Ovary (tissue), 9 donors: ENCODE data around the gene KRTAP4-8. TPM values are rescaled to one million over a fixed set of nuclear protein-coding genes. Genes with fewer than 3 reads are reported as not detected.
"Not testable (repeated sequence)": the region's sequence is repeated elsewhere in the genome, so short reads cannot be mapped to it uniquely, and the experiment has no call there.

Experiments
- DNase-seq, 5 donors: peaks; one replicate each; pipeline ENCODE4 v3.0.0-alpha.2; 2019 to 2020
- H3K27ac ChIP-seq, 2 donors: fragments of 200-600 bp; one replicate each; pipeline versions ENCODE4 v1.5.1 to v1.8.0; 2019 to 2022
- H3K27me3 ChIP-seq: fragments of 200-600 bp; one replicate; pipeline ENCODE4 v1.8.0; 2022
- H3K36me3 ChIP-seq: fragments of 200-600 bp; sonication (generic); one replicate; pipeline ENCODE4 v1.5.1; 2019
- H3K4me1 ChIP-seq: one replicate; pipeline ENCODE4 v1.8.1; 2013; ENCODE audit warnings: mild to moderate bottlenecking, moderate library complexity; ENCODE audit not compliant: insufficient read depth
- H3K4me3 ChIP-seq: fragments of 200-600 bp; sonication (generic); one replicate; pipeline ENCODE4 v1.5.1; 2017
- H3K9me3 ChIP-seq, 2 donors: fragments of 200-600 bp in 1 of 2; sonication (generic) in 1 of 2; one replicate each; pipeline versions ENCODE4 v1.5.1 to v1.8.1; 2013 to 2019; ENCODE audit warnings: mild to moderate bottlenecking in 1 of 2, moderate library complexity in 1 of 2
- EP300 ChIP-seq: sonication (generic); formaldehyde crosslinking; IDR thresholded peaks from one replicate; pipeline ENCODE4 v1.6.1; 2017; ENCODE audit warnings: antibody characterized with exemption
- POLR2A ChIP-seq: fragments of 450-650 bp; IDR thresholded peaks from one replicate; pipeline ENCODE4 v1.6.1; 2017; ENCODE audit warnings: antibody characterized with exemption, mild to moderate bottlenecking, moderate library complexity
- WGBS, 3 donors: extraction: QIAGEN DNeasy Blood & Tissue Kit in 1 of 3; methylation state at CpG; one replicate each; pipeline versions ENCODE4 v1.1.5 to v1.1.7; 2013 to 2017; 5-methylcytosine and 5-hydroxymethylcytosine counted together
- intact Hi-C, 4 donors: fragments of 100-400 bp; cut with DNase I; formaldehyde crosslinking; loops; one replicate each; pipeline versions ENCODE4 v1.11.0 to v1.15.1; 2022 to 2023
- polyA plus RNA-seq, 2 donors: library from polyadenylated mRNA; stranded (reverse); fragments of 200-250 nt in 1 of 2; fragments of 350-450 nt in 1 of 2; fragmentation: Illumina TruSeq in 1 of 2; extraction: RNeasy Lipid Tissue Mini Kit (QIAGEN cat#74804) in 1 of 2; gene quantifications; one replicate each; pipeline ENCODE4 v1.2.3, GENCODE V29; 2013 to 2014
- total RNA-seq, 7 donors: library from RNA; depleted of rRNA in 2 of 7; stranded (reverse); fragments of >200 nt in 2 of 7; fragmentation: NEBNext Ultra II Directional in 3 of 7; extraction: Animal tissue kit (Norgen Biotek cat#: 25700) in 3 of 7; gene quantifications; one replicate each; pipeline versions ENCODE4 v1.1.0 to v1.2.4, GENCODE V29; 2016 to 2023
- TF ChIP-seq, protein P1 (sequence below), 3 donors: fragments of 450-650 bp in 2 of 3; fragments of 200-600 bp in 1 of 3; IDR thresholded peaks; one replicate each; pipeline versions ENCODE4 v1.5.1 to v1.8.0; 2016 to 2022; ENCODE audit warnings: antibody characterized with exemption in 3 of 3, mild to moderate bottlenecking in 1 of 3
- donor health status: DM: no; HTN: no; CAD: no; lungs with moderate emphysema.
- donor health status: DM: no; HTN: no; CAD: no.
- donor health status: Bipolar disorder and iron deficiency.
- donor health status: DM: yes; HTN: yes; CAD: no.
- donor health status: DM: no; HTN: no; CAD: no.
- donor health status: DM: yes; HTN: yes; CAD: no.

KRTAP4-8 gene
- total and polyA plus RNA-seq, 9 donors = not detected

DNA sequence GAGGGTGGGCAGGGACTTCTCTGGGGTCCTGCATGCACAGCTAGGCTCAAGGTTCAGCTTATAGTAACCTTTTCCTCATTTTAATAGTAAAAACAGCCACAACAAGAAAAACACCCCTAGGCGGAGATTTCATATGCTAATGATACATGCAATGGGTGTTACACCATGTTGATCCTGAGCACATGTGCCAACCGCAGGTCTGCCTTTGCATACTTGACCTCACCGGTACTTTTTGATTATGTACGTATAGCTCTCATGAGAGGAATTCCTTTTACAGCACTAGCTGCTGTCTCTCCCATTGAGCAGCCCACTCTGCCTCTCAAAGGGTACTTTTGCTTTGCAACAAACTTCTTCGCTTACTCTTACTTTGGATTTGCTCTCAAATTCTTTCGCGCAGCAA lies 1.9 kb downstream of the KRTAP4-8 start:
- TF ChIP-seq POLR2A (no peak), EP300 (no peak)
- TF ChIP-seq, protein P1, sequence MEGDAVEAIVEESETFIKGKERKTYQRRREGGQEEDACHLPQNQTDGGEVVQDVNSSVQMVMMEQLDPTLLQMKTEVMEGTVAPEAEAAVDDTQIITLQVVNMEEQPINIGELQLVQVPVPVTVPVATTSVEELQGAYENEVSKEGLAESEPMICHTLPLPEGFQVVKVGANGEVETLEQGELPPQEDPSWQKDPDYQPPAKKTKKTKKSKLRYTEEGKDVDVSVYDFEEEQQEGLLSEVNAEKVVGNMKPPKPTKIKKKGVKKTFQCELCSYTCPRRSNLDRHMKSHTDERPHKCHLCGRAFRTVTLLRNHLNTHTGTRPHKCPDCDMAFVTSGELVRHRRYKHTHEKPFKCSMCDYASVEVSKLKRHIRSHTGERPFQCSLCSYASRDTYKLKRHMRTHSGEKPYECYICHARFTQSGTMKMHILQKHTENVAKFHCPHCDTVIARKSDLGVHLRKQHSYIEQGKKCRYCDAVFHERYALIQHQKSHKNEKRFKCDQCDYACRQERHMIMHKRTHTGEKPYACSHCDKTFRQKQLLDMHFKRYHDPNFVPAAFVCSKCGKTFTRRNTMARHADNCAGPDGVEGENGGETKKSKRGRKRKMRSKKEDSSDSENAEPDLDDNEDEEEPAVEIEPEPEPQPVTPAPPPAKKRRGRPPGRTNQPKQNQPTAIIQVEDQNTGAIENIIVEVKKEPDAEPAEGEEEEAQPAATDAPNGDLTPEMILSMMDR (IDR thresholded peaks at IDR 0.05) = no peak
- Histone ChIP-seq H3K27ac (no peak overlapping the region), H3K9me3 (no peaks in the 10 kb centered on the region), H3K27me3 (no peaks in the 10 kb centered on the region), H3K4me1 (no peaks in the 10 kb centered on the region), H3K36me3 (no peaks in the 10 kb centered on the region), H3K4me3 (no peak overlapping the region)
- 77 to 84% (median 83%) methylated on average over 7 of the region's 7 CpGs for WGBS, 3 donors
- intact Hi-C loops = no loop called here
- no peak for DNase-seq

DNA sequence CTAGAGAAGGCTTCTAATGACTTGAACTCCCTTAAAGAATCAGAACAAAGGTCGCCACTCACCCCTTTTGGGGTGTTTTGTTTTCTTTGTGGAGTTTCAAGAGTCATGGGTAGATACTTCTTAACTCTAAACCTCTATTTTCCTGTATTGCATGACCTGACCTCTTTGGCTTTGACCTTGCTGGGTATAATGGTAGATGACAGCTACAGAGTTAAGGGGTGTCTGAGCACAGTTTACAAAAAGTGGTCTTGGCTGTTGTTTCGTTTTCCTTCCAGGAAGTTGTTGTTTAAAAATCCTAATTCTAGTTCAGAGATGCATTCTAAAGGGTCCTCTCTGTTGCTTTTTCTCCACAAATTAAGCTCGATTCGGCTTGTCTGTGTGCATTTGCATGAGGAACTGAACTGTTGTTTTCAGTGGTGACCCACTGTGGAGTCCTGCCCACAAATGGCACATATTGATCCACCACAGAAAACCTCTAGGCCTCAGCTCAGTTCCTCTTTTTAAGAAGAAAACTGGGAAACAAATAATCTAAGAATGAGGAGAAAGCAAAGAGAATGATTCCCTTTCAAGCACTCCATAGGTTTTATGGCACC lies 9.1 kb downstream of the KRTAP4-8 start:
- H3K4me1 ChIP-seq, H3K27ac ChIP-seq, H3K27me3 ChIP-seq, intact Hi-C loops, DNase-seq, H3K4me3 ChIP-seq, H3K9me3 ChIP-seq, H3K36me3 ChIP-seq: not testable (repeated sequence)
- WGBS, 3 donors = 42 to 56% (median 42%) methylated on average over 4 of the region's 4 CpGs

DNA sequence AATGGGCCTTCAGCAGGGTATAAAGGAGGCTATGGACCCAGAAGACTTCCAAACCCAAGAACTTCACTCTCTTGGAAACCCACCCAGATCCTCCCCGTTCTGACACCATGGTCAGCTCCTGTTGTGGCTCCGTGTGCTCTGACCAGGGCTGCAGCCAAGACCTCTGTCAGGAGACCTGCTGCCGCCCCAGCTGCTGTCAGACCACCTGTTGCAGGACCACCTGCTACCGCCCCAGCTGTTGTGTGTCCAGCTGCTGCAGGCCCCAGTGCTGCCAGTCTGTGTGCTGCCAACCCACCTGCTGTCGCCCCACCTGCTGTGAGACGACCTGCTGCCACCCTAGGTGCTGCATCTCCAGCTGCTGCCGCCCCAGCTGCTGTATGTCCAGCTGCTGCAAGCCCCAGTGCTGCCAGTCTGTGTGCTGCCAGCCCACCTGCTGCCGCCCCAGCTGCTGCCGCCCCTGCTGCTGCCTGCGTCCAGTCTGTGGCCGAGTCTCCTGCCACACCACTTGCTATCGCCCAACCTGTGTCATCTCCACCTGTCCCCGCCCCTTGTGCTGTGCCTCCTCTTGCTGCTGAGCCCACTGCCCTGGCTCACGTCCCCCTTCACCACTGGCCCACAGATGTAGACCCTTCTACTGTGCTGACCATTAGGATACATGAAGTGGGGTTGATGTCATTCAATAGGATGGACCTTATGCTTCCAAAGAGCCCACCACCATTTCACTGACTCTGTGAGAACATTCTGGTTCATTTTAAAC lies 13.7 kb downstream of the KRTAP4-8 start, which contains the start of gene KRTAP4-7:
Gene KRTAP4-7 (plus strand): TSS at position 51 of the 757 bp plus-strand sequence. CDS start 57 bp downstream, at position 108.
- DNase-seq, intact Hi-C loops, H3K4me3 ChIP-seq, H3K27ac ChIP-seq, H3K27me3 ChIP-seq, H3K9me3 ChIP-seq, H3K4me1 ChIP-seq, H3K36me3 ChIP-seq: not testable (repeated sequence)
- 60 to 72% (median 71%) methylated on average over 7 to 11 of the region's 14 CpGs for WGBS, 3 donors

DNA sequence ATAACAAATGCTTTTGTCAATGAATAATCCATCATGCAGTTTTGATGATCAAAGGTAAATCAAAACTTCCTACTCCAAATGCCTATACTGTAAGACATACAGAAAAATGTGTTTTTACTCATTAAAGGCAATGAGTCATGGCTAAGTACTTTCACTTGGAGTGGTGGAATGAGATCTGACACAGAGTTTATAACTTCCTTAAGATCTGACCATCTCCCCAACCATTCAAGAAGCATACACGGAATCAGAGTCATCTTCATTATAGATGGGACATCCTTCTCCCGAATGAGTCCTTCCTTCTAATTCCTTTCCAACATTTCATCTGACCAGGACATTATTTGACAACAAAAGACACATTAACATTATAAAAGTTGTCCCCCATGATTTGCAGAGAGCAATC lies 14.5 kb downstream of the KRTAP4-8 start:
- H3K4me1 ChIP-seq, H3K36me3 ChIP-seq, H3K27ac ChIP-seq, DNase-seq, H3K27me3 ChIP-seq, H3K9me3 ChIP-seq, H3K4me3 ChIP-seq, intact Hi-C loops: not testable (repeated sequence)
- 80 to 86% (median 82%) methylated on average over 2 of the region's 2 CpGs for WGBS, 3 donors

DNA sequence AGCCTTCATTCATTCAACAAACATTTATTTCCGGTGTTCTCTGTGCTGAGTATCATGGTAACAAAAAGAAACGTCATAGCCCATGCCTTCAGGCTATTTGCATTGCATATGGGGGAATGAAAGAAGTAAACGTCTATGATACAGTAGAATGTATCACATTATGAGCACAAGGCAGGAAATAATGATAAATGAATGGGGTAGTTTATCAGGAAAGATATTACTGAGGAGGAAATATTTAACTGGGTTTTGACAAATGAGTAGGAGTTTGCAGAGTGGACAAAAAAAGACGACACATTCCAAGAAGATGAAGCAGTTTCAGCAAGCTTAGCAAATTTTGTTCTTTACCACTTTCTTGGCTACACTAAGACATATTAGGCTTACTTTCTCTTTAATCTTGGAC lies 15.3 kb downstream of the KRTAP4-8 start:
- Histone ChIP-seq H3K4me1 (no peaks in the 10 kb centered on the region), H3K4me3 (no peak overlapping the region), H3K27ac (no peak overlapping the region), H3K9me3 (no peaks in the 10 kb centered on the region), H3K36me3 (no peaks in the 10 kb centered on the region), H3K27me3 (no peaks in the 10 kb centered on the region)
- WGBS, 3 donors = 37 to 50% (median 47%) methylated on average over 4 of the region's 4 CpGs
- intact Hi-C loops = no loop called here
- TF ChIP-seq EP300 (no peak), POLR2A (no peak)
- TF ChIP-seq, protein P1 (IDR thresholded peaks at IDR 0.05) = no peak
- no peak for DNase-seq

DNA sequence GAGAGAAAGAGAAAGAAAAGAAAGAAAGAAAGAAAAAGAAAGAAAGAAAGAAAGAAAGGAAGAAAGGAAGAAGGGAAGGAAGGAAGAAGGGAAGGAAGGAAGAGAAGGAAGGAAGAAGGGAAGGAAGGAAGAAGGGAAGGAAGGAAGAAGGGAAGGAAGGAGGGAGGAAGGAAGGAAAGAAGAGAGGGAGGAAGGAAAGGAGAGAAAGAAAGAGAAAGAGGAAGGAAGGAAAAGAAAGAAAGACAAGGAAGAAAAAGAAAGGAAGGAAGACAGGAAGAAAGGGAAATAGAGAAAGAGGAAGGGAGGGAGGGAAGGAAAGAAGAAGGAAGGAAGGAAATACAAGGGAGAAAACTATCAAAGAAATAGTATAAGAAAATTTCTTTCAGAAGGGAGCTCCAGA lies 21.2 kb downstream of the KRTAP4-8 start:
- no peaks in the 10 kb centered on the region for H3K4me1 ChIP-seq
- no peak for DNase-seq
- TF ChIP-seq EP300 = no peak
- TF ChIP-seq, protein P1 (IDR thresholded peaks at IDR 0.05) = no peak
- no peak overlapping the region for H3K4me3 ChIP-seq
- intact Hi-C loops = no loop called here
- no peaks in the 10 kb centered on the region for H3K27me3 ChIP-seq
- H3K27ac ChIP-seq = no peak overlapping the region
- no peaks in the 10 kb centered on the region for H3K36me3 ChIP-seq
- H3K9me3 ChIP-seq = no peaks in the 10 kb centered on the region
